Hepatocyte (in vitro differentiated cells): ENCODE results near the gene SCRG1.

Experiments used
- EZH2phosphoT487 ChIP-seq: fragments of 200-600 bp; sonication (generic); IDR thresholded peaks from one replicate; pipeline ENCODE4 v1.6.1; 2018; ENCODE audit warnings: antibody characterized with exemption, mild to moderate bottlenecking, low read depth, moderate library complexity; ENCODE audit not compliant: unreplicated experiment, severe bottlenecking
- TF ChIP-seq, protein P1 (sequence below): fragments of 200-600 bp; sonication (generic); IDR thresholded peaks from 2 replicates; pipeline ENCODE4 v1.5.1; 2016; ENCODE audit warnings: antibody characterized with exemption, mild to moderate bottlenecking; ENCODE audit not compliant: poor library complexity

GRCh38 chr4:173360587-173361221, 38.2 kb downstream of the SCRG1 start:
- TF ChIP-seq, protein P1, sequence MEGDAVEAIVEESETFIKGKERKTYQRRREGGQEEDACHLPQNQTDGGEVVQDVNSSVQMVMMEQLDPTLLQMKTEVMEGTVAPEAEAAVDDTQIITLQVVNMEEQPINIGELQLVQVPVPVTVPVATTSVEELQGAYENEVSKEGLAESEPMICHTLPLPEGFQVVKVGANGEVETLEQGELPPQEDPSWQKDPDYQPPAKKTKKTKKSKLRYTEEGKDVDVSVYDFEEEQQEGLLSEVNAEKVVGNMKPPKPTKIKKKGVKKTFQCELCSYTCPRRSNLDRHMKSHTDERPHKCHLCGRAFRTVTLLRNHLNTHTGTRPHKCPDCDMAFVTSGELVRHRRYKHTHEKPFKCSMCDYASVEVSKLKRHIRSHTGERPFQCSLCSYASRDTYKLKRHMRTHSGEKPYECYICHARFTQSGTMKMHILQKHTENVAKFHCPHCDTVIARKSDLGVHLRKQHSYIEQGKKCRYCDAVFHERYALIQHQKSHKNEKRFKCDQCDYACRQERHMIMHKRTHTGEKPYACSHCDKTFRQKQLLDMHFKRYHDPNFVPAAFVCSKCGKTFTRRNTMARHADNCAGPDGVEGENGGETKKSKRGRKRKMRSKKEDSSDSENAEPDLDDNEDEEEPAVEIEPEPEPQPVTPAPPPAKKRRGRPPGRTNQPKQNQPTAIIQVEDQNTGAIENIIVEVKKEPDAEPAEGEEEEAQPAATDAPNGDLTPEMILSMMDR = peak; percentile 31
- TF ChIP-seq EZH2phosphoT487 = no peak
